GM12878 (cell line): ENCODE measurements around the gene WDTC1. TPM values are rescaled to one million over a fixed set of nuclear protein-coding genes. Genes with fewer than 3 reads are reported as not detected.
A peak's percentile ranks its signal among the peaks of the same experiment; 100 is the strongest.

Source experiments
- ATAC-seq: fragments of 200-7000 bp; cut with Tn5 transposase; 3 replicates; pipeline ENCODE4 v1.9.1; 2020; ENCODE audit warnings: mild to moderate bottlenecking, moderate library complexity
- BruUV-seq: library from RNA; stranded (reverse); fragments of 400-500 nt; replicated peaks from 2 replicates; lab custom pipeline; 2021; lab: Mats Ljungman, UMichigan
- CTCF ChIA-PET: fragments of 300-600 bp; sonication (Branson Sonifier 250); formaldehyde crosslinking; extraction: SDS; loops from one replicate; lab custom pipeline; 2021; ENCODE audit warnings: inconsistent platforms; lab: Yijun Ruan, JAX
- POLR2A ChIA-PET: fragments of 350-600 bp; formaldehyde crosslinking; extraction: SDS; loops from one replicate; lab custom pipeline; 2021; ENCODE audit warnings: inconsistent platforms; lab: Charles Lee
- RAD21 ChIA-PET: fragments of 300-600 bp; sonication (Branson Sonifier 250); formaldehyde crosslinking; loops from one replicate; lab custom pipeline; 2023; ENCODE audit warnings: antibody characterized with exemption; ENCODE audit not compliant: unreplicated experiment; lab: Charles Lee
- SMC1A ChIA-PET: fragments of 300-600 bp; sonication (Branson Sonifier 250); formaldehyde crosslinking; loops from one replicate; lab custom pipeline; 2023; ENCODE audit not compliant: unreplicated experiment, uncharacterized antibody; lab: Charles Lee
- DNase-seq: peaks from one replicate; pipeline ENCODE4 v3.0.0-alpha.2; 2011; ENCODE audit warnings: low read depth, low spot score
- FAIRE-seq: peaks from 3 replicates; lab custom pipeline; 2011; peaks lifted over from hg19 to GRCh38; lab: Jason Lieb, UNC
- H2AFZ ChIP-seq: 2 replicates; pipeline ENCODE4 v1.6.0; 2011; ENCODE audit warnings: low read depth, low read length, control low read depth; ENCODE audit not compliant: control insufficient read depth
- H3K27ac ChIP-seq: 2 replicates; pipeline ENCODE4 v1.5.1; 2011; ENCODE audit warnings: control low read depth; ENCODE audit not compliant: control insufficient read depth, insufficient read depth
- H3K27me3 ChIP-seq, 2 experiments: replicated peaks in 1 of 2; 2 replicates each; pipeline versions ENCODE4 v1.6.0 to v1.6.1; 2011; ENCODE audit warnings: low read length in 1 of 2; ENCODE audit not compliant: control insufficient read depth in 2 of 2, insufficient read depth in 2 of 2
- H3K36me3 ChIP-seq, 2 experiments: 2 replicates each; pipeline ENCODE4 v1.5.1; 2011; ENCODE audit warnings: low read length in 1 of 2; ENCODE audit not compliant: control insufficient read depth in 2 of 2, insufficient read depth in 2 of 2
- H3K4me1 ChIP-seq: 2 replicates; pipeline ENCODE4 v1.6.1; 2011; ENCODE audit warnings: mild to moderate bottlenecking, low read length, moderate library complexity, mixed read lengths; ENCODE audit not compliant: control insufficient read depth, insufficient read depth
- H3K4me2 ChIP-seq: 2 replicates; pipeline ENCODE4 v1.6.0; 2011; ENCODE audit warnings: control low read depth; ENCODE audit not compliant: control insufficient read depth, insufficient read depth
- H3K4me3 ChIP-seq: fragments of 200-600 bp; sonication (generic); 2 replicates; pipeline ENCODE4 v1.5.1; 2016
- H3K79me2 ChIP-seq: 2 replicates; pipeline ENCODE4 v1.6.0; 2011; ENCODE audit warnings: low read length; ENCODE audit not compliant: control insufficient read depth, insufficient read depth
- H3K9ac ChIP-seq: 2 replicates; pipeline ENCODE4 v1.8.0; 2011; ENCODE audit warnings: low read length, control low read depth, mixed read lengths; ENCODE audit not compliant: control insufficient read depth, insufficient read depth
- H3K9me3 ChIP-seq: replicated peaks from 3 replicates; pipeline ENCODE4 v1.5.1; 2011; ENCODE audit warnings: mild to moderate bottlenecking, low read length; ENCODE audit not compliant: control insufficient read depth, insufficient read depth
- H4K20me1 ChIP-seq: 2 replicates; pipeline ENCODE4 v1.6.0; 2011; ENCODE audit not compliant: control insufficient read depth, insufficient read depth
- BCLAF1 ChIP-seq: fragments of 450-650 bp; IDR thresholded peaks from 2 replicates; pipeline ENCODE4 v1.6.1; 2017; ENCODE audit warnings: antibody characterized with exemption, mild to moderate bottlenecking, moderate library complexity
- BMI1 ChIP-seq: fragments of 450-650 bp; IDR thresholded peaks from 2 replicates; pipeline ENCODE4 v1.6.1; 2016; ENCODE audit warnings: mild to moderate bottlenecking, moderate library complexity, borderline replicate concordance
- CBX3 ChIP-seq: fragments of 200-600 bp; sonication (generic); IDR thresholded peaks from 2 replicates; pipeline ENCODE4 v1.6.1; 2016; ENCODE audit warnings: low read depth, borderline replicate concordance
- CHD4 ChIP-seq: fragments of 200-600 bp; sonication (generic); IDR thresholded peaks from 2 replicates; pipeline ENCODE4 v1.6.1; 2016; ENCODE audit warnings: mild to moderate bottlenecking
- ESRRA ChIP-seq: IDR thresholded peaks from 2 replicates; pipeline ENCODE4 v1.6.1; 2012; ENCODE audit warnings: mild to moderate bottlenecking, low read length, improper control_type of control experiment
- HDGF ChIP-seq: fragments of 450-650 bp; IDR thresholded peaks from 2 replicates; pipeline ENCODE4 v1.6.1; 2016; ENCODE audit warnings: antibody characterized with exemption
- IKZF2 ChIP-seq, 2 experiments: fragments of 450-650 bp; IDR thresholded peaks; 2 replicates each; pipeline ENCODE4 v1.6.1; 2017; ENCODE audit warnings: mild to moderate bottlenecking in 2 of 2, moderate library complexity in 2 of 2
- JUND ChIP-seq: IDR thresholded peaks from 2 replicates; pipeline ENCODE4 v1.6.1; 2012; ENCODE audit warnings: low read depth, mild to moderate bottlenecking, low read length, improper control_type of control experiment, moderate library complexity
- LARP7 ChIP-seq: fragments of 450-650 bp; IDR thresholded peaks from 2 replicates; pipeline ENCODE4 v1.6.1; 2017; ENCODE audit warnings: mild to moderate bottlenecking
- PKNOX1 ChIP-seq: fragments of 450-650 bp; IDR thresholded peaks from 2 replicates; pipeline ENCODE4 v1.6.1; 2016; ENCODE audit warnings: mild to moderate bottlenecking
- POLR2A ChIP-seq: IDR thresholded peaks from 2 replicates; pipeline ENCODE4 v1.6.1; 2011; ENCODE audit warnings: low read depth, mild to moderate bottlenecking, low read length
- RAD21 ChIP-seq: IDR thresholded peaks from 2 replicates; pipeline ENCODE4 v1.6.1; 2011; ENCODE audit warnings: mild to moderate bottlenecking, low read depth, low read length, moderate library complexity; ENCODE audit not compliant: insufficient read depth
- RCOR1 ChIP-seq: conservative IDR thresholded peaks from 2 replicates; pipeline ENCODE4 v1.6.1; 2012; ENCODE audit warnings: low read depth, low read length, improper control_type of control experiment
- STAT3 ChIP-seq: IDR thresholded peaks from 2 replicates; pipeline ENCODE4 v1.6.1; 2011; ENCODE audit warnings: low read depth, low read length, improper control_type of control experiment
- TAF1 ChIP-seq: IDR thresholded peaks from 2 replicates; pipeline ENCODE4 v1.6.1; 2011; ENCODE audit warnings: mild to moderate bottlenecking, low read depth, low read length, borderline replicate concordance
- WGBS: methylation state at CpG from one replicate; pipeline ENCODE4 v1.1.6; 2016; ENCODE audit warnings: low lambda C conversion rate; ENCODE audit not compliant: insufficient replicate concordance, insufficient coverage; ENCODE audit errors: missing lambda C conversion rate; 5-methylcytosine and 5-hydroxymethylcytosine counted together
- in situ Hi-C: fragments of 300-500 bp; cut with MboI; formaldehyde crosslinking; loops from 9 replicates; pipeline ENCODE4 v1.14.3; 2018; ENCODE audit warnings: mixed read lengths
- intact Hi-C: fragments of 100-400 bp; cut with micrococcal nuclease; formaldehyde crosslinking; loops from one replicate; pipeline ENCODE4 v1.14.2; 2022; ENCODE audit not compliant: unreplicated experiment
- polyA plus RNA-seq, 11 experiments: library from polyadenylated mRNA; depleted of rRNA in 4 of 11; unstranded in 6 of 11; stranded (reverse) in 5 of 11; fragments of >200 nt; fragmentation: Nextera tagmentation in 4 of 11; fragmentation: Illumina TruSeq in 1 of 11; extraction: Ambion mirVana in 4 of 11; extraction: Trizol in 1 of 11; gene quantifications; 1 replicate in 1 of 11; 2 replicates in 10 of 11; pipeline versions ENCODE4 v1.2.1 to v1.2.3, GENCODE V29; 2011 to 2016; ENCODE audit warnings: inconsistent platforms in 2 of 11, missing spikeins in 2 of 11, low read depth in 1 of 11
- total RNA-seq, 4 experiments: library from RNA; depleted of rRNA in 3 of 4; stranded (reverse); fragments of >200 nt in 3 of 4; fragmentation: Illumina TruSeq in 1 of 4; extraction: Trizol in 1 of 4; gene quantifications; 2 replicates each; pipeline versions ENCODE4 v1.2.1 to v1.2.3, GENCODE V29; 2013 to 2021
- TF ChIP-seq, protein P1 (sequence below): IDR thresholded peaks from 2 replicates; pipeline ENCODE4 v1.6.1; 2011; ENCODE audit warnings: low read depth, mild to moderate bottlenecking, low read length, moderate library complexity, borderline replicate concordance; ENCODE audit errors: extremely low read depth
- TF ChIP-seq, protein P2 (sequence below): fragments of 450-650 bp; IDR thresholded peaks from 2 replicates; pipeline ENCODE4 v1.6.1; 2018; ENCODE audit warnings: borderline replicate concordance, mild to moderate bottlenecking; ENCODE audit not compliant: partially characterized antibody

The WDTC1 gene
- total and polyA plus RNA-seq, 10 of the 15 experiments (the other 5 are each of a cell fraction or from before 2014, with no cell fraction given): 0.21 to 28.7 (median 7.6) TPM

GRCh38 chr1:27318136-27318535 lies 83.7 kb downstream of the WDTC1 start:
- no peak for ATAC-seq
- no peak for FAIRE-seq
- no peak overlapping the region for H3K4me3 ChIP-seq
- ChIA-PET POLR2A (interaction anchor here (0.7 kb wide), 1 partner anchor 61 kb away, joined by 14 read pairs; no protein-coding TSS in a partner anchor), RAD21 (no interaction called here), CTCF (interaction anchor here (0.9 to 2.6 kb wide), 3 partner anchors 9 to 21 kb away, joined by 4 to 12 read pairs (median 4); no protein-coding TSS in a partner anchor), SMC1A (interaction anchor here (0.9 to 1.6 kb wide), 2 partner anchors 22 to 68 kb away, joined by 3 read pairs; no protein-coding TSS in a partner anchor)
- H2AFZ ChIP-seq: peak overlapping the region; percentile 15
- in situ Hi-C loops: no loop called here
- peaks cover 11% of the 10 kb centered on the region for H3K79me2 ChIP-seq
- DNase-seq: no peak
- H3K27ac ChIP-seq: no peak overlapping the region
- no TSS peak for BruUV-seq
- H3K27me3 ChIP-seq: no peaks in the 10 kb centered on the region; a peak in 1 of 4 replicates
- H3K9ac ChIP-seq: no peak overlapping the region
- H3K4me1 ChIP-seq: no peaks in the 10 kb centered on the region
- H3K4me2 ChIP-seq: no peak overlapping the region
- H3K9me3 ChIP-seq: no peaks in the 10 kb centered on the region
- H4K20me1 ChIP-seq: no peaks in the 10 kb centered on the region
- intact Hi-C loops: no loop called here
- 1% methylated on average over 4 of the region's 4 CpGs for WGBS
- H3K36me3 ChIP-seq: no peaks in the 10 kb centered on the region
- TF ChIP-seq ESRRA (no peak), LARP7 (no peak), TAF1 (no peak), BMI1 (no peak), JUND (no peak), IKZF2 (IDR thresholded peaks at IDR 0.05) (no peak), HDGF (no peak), RAD21 (no peak), POLR2A (no peak), CBX3 (no peak), CHD4 (no peak), PKNOX1 (no peak), STAT3 (no peak), RCOR1 (no peak), BCLAF1 (no peak)
- TF ChIP-seq, protein P1, sequence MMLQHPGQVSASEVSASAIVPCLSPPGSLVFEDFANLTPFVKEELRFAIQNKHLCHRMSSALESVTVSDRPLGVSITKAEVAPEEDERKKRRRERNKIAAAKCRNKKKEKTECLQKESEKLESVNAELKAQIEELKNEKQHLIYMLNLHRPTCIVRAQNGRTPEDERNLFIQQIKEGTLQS: no peak
- TF ChIP-seq, protein P2, sequence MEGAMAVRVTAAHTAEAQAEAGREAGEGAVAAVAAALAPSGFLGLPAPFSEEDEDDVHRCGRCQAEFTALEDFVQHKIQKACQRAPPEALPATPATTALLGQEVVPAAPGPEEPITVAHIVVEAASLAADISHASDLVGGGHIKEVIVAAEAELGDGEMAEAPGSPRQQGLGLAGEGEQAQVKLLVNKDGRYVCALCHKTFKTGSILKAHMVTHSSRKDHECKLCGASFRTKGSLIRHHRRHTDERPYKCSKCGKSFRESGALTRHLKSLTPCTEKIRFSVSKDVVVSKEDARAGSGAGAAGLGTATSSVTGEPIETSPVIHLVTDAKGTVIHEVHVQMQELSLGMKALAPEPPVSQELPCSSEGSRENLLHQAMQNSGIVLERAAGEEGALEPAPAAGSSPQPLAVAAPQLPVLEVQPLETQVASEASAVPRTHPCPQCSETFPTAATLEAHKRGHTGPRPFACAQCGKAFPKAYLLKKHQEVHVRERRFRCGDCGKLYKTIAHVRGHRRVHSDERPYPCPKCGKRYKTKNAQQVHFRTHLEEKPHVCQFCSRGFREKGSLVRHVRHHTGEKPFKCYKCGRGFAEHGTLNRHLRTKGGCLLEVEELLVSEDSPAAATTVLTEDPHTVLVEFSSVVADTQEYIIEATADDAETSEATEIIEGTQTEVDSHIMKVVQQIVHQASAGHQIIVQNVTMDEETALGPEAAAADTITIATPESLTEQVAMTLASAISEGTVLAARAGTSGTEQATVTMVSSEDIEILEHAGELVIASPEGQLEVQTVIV: no peak
